ENCODE results near the gene RARA. TPM values are rescaled to one million over a fixed set of nuclear protein-coding genes. Genes with fewer than 3 reads are reported as not detected.
A peak's percentile ranks its signal among the peaks of the same experiment; 100 is the strongest.

Gene RARA
- polyA plus RNA-seq, 1 donor, result 47.0 TPM

DNA sequence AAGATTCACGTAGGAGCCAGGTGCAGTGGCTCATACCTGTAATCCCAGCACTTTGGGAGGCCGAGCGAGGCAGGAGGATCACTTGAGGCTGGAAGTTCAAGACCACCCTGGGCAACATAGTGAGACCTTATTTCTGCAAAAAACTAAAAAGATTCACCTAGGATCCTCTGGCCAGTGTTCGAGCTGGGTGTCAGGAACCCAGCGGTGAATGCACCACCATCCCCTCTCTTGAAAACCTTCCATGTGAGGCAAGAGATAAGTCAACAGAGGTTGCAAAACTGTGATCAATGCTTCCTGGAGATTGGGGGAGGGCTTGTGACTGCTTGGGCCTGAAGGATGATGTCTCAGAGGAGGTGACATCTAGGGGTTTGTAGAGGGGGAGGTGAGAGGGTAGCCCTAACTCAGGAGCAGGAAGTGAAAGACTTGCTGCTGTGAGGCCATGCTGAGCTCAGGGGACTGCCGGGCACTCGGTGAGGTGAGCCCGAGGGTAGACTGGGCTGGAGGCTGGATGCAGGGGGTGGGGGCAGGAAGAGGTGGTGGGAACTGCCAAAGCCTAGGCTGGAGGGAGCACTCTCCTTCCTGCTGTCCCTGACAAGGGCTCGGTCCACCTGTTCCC is 43.9 kb downstream of the RARA start:
- no peak overlapping the region for H3K27ac ChIP-seq (ENCODE audit: low read length)
- WGBS (ENCODE audit: insufficient coverage, low lambda C conversion rate), result no CpG with 5 or more reads among the region's 9 CpGs
- peaks cover 88% of the 10 kb centered on the region for H3K36me3 ChIP-seq (ENCODE audit: control insufficient read depth, insufficient read depth, low read length)
- H3K4me1 ChIP-seq (ENCODE audit: control insufficient read depth, insufficient read depth, low read length), result peaks cover 59% of the 10 kb centered on the region
- no peaks in the 10 kb centered on the region for H3K9me3 ChIP-seq (ENCODE audit: control insufficient read depth, low read depth, low read length)
- H3K27me3 ChIP-seq (ENCODE audit: control insufficient read depth, insufficient read depth, low read length), result no peaks in the 10 kb centered on the region
- H3K4me3 ChIP-seq (ENCODE audit: low read length), result no peak overlapping the region
- no peak for DNase-seq

DNA sequence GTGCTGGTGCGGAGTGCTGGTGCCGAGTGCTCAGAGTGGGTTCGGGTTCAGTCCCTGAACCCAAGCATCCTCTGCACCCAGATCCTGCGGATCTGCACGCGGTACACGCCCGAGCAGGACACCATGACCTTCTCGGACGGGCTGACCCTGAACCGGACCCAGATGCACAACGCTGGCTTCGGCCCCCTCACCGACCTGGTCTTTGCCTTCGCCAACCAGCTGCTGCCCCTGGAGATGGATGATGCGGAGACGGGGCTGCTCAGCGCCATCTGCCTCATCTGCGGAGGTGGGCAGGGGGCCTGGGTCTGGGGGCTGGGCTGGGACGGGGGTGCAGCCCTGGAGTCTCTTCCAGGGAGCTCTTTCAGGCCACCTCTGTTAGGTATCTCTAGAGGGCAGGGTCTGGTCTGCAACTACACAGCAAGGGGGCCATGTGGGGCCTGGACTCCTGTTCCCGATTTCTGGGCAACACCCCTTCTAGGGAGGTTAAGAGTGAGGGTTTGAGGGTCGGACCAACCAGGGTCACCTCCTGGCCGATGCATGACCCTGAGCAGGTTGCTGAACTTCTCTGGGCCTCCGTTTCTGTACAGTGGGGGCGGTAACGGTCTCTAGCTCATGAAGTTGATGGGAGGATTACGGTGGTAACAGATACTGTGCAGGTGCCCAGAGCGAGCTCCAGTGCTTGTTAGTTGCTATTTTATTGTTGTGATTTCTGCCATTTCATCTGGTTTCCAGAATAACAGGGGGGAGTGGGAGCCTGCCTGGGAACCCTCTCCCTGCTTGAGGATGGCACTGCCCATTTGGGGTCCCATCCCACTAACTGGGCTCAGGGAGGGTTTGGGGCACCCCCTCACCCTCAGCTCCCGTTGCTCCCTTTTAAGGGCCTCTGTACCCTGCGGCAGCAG is 45.5 kb downstream of the RARA start:
- no CpG with 5 or more reads among the region's 30 CpGs for WGBS (ENCODE audit: insufficient coverage, low lambda C conversion rate)
- DNase-seq, result no peak
- H3K36me3 ChIP-seq (ENCODE audit: control insufficient read depth, insufficient read depth, low read length), result peaks cover 74% of the 10 kb centered on the region
- H3K4me1 ChIP-seq (ENCODE audit: control insufficient read depth, insufficient read depth, low read length), result peaks cover 44% of the 10 kb centered on the region
- H3K27ac ChIP-seq (ENCODE audit: low read length), result no peak overlapping the region
- no peaks in the 10 kb centered on the region for H3K9me3 ChIP-seq (ENCODE audit: control insufficient read depth, low read depth, low read length)
- no peak overlapping the region for H3K4me3 ChIP-seq (ENCODE audit: low read length)
- no peaks in the 10 kb centered on the region for H3K27me3 ChIP-seq (ENCODE audit: control insufficient read depth, insufficient read depth, low read length)

DNA sequence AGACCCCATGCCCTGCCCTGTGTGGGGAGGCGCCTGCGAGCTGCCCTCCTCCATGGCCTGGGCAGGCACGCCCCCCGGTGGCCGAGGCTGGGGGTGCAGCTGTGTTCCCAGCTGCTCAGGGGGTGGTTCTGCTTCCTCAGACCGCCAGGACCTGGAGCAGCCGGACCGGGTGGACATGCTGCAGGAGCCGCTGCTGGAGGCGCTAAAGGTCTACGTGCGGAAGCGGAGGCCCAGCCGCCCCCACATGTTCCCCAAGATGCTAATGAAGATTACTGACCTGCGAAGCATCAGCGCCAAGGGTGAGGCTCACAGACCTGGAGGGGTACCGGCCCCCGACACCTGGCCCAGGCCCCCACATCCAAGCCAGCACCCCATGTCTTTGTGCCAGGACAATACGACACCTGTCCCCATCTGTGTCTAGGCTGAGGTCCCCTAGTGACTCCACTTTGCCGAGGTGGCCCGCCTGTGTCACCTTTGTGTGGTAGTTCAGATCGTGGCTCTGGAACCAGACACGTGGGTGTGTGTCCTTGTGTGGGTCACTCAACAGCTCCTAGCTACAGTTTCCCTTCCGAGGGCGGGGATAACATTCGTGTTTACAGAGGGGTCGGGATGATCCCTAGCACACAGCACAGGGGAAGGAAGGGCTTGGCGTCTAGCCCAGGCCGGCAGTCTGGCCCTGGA is 46.3 kb downstream of the RARA start:
- peak in 1 of 2 donors; percentile 48 for DNase-seq
- H3K4me3 ChIP-seq (ENCODE audit: low read length), result no peak overlapping the region
- H3K36me3 ChIP-seq (ENCODE audit: control insufficient read depth, insufficient read depth, low read length), result peaks cover 66% of the 10 kb centered on the region
- peaks cover 2% of the 10 kb centered on the region for H3K27me3 ChIP-seq (ENCODE audit: control insufficient read depth, insufficient read depth, low read length)
- WGBS (ENCODE audit: insufficient coverage, low lambda C conversion rate), result no CpG with 5 or more reads among the region's 29 CpGs
- H3K9me3 ChIP-seq (ENCODE audit: control insufficient read depth, low read depth, low read length), result no peaks in the 10 kb centered on the region
- H3K4me1 ChIP-seq (ENCODE audit: control insufficient read depth, insufficient read depth, low read length), result peaks cover 36% of the 10 kb centered on the region
- no peak overlapping the region for H3K27ac ChIP-seq (ENCODE audit: low read length)

DNA sequence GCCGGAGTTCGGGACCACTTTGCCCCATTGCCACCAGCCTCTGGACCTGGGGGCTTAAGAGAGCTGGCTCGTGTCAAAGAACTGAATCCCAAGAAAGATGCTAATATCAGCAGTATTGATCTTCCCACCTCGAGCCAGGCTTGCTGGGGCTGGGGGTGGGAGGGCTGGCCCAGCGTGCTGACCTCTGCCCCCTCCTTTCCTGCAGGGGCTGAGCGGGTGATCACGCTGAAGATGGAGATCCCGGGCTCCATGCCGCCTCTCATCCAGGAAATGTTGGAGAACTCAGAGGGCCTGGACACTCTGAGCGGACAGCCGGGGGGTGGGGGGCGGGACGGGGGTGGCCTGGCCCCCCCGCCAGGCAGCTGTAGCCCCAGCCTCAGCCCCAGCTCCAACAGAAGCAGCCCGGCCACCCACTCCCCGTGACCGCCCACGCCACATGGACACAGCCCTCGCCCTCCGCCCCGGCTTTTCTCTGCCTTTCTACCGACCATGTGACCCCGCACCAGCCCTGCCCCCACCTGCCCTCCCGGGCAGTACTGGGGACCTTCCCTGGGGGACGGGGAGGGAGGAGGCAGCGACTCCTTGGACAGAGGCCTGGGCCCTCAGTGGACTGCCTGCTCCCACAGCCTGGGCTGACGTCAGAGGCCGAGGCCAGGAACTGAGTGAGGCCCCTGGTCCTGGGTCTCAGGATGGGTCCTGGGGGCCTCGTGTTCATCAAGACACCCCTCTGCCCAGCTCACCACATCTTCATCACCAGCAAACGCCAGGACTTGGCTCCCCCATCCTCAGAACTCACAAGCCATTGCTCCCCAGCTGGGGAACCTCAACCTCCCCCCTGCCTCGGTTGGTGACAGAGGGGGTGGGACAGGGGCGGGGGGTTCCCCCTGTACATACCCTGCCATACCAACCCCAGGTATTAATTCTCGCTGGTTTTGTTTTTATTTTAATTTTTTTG is 47.1 kb downstream of the RARA start:
- Histone ChIP-seq H3K9me3 (ENCODE audit: control insufficient read depth, low read depth, low read length) (no peaks in the 10 kb centered on the region), H3K4me3 (ENCODE audit: low read length) (no peak overlapping the region), H3K36me3 (ENCODE audit: control insufficient read depth, insufficient read depth, low read length) (peaks cover 59% of the 10 kb centered on the region), H3K4me1 (ENCODE audit: control insufficient read depth, insufficient read depth, low read length) (peaks cover 32% of the 10 kb centered on the region), H3K27me3 (ENCODE audit: control insufficient read depth, insufficient read depth, low read length) (peaks cover 8% of the 10 kb centered on the region), H3K27ac (ENCODE audit: low read length) (no peak overlapping the region)
- DNase-seq, result no peak
- 80% methylated on average over 1 of the region's 33 CpGs for WGBS (ENCODE audit: insufficient coverage, low lambda C conversion rate)

DNA sequence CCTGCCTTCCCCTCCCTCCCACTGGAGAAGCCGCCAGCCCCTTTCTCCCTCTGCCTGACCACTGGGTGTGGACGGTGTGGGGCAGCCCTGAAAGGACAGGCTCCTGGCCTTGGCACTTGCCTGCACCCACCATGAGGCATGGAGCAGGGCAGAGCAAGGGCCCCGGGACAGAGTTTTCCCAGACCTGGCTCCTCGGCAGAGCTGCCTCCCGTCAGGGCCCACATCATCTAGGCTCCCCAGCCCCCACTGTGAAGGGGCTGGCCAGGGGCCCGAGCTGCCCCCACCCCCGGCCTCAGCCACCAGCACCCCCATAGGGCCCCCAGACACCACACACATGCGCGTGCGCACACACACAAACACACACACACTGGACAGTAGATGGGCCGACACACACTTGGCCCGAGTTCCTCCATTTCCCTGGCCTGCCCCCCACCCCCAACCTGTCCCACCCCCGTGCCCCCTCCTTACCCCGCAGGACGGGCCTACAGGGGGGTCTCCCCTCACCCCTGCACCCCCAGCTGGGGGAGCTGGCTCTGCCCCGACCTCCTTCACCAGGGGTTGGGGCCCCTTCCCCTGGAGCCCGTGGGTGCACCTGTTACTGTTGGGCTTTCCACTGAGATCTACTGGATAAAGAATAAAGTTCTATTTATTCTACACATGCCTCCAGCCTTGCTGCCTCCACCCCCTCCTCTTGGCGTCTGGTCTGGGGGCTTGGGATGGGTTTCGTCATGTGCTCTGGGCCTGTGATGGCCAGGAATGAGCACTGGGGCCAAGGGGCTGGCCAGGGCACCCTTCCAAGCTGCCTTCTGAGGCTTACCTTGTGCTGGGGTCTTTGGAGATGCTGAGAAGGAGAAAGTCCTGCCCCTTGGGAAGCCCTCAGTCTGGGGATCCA is 48.3 kb downstream of the RARA start:
- Histone ChIP-seq H3K4me3 (ENCODE audit: low read length) (no peak overlapping the region), H3K27me3 (ENCODE audit: control insufficient read depth, insufficient read depth, low read length) (peaks cover 18% of the 10 kb centered on the region), H3K4me1 (ENCODE audit: control insufficient read depth, insufficient read depth, low read length) (peaks cover 21% of the 10 kb centered on the region), H3K27ac (ENCODE audit: low read length) (no peak overlapping the region), H3K36me3 (ENCODE audit: control insufficient read depth, insufficient read depth, low read length) (peaks cover 47% of the 10 kb centered on the region), H3K9me3 (ENCODE audit: control insufficient read depth, low read depth, low read length) (no peaks in the 10 kb centered on the region)
- no peak for DNase-seq
- no CpG with 5 or more reads among the region's 19 CpGs for WGBS (ENCODE audit: insufficient coverage, low lambda C conversion rate)

DNA sequence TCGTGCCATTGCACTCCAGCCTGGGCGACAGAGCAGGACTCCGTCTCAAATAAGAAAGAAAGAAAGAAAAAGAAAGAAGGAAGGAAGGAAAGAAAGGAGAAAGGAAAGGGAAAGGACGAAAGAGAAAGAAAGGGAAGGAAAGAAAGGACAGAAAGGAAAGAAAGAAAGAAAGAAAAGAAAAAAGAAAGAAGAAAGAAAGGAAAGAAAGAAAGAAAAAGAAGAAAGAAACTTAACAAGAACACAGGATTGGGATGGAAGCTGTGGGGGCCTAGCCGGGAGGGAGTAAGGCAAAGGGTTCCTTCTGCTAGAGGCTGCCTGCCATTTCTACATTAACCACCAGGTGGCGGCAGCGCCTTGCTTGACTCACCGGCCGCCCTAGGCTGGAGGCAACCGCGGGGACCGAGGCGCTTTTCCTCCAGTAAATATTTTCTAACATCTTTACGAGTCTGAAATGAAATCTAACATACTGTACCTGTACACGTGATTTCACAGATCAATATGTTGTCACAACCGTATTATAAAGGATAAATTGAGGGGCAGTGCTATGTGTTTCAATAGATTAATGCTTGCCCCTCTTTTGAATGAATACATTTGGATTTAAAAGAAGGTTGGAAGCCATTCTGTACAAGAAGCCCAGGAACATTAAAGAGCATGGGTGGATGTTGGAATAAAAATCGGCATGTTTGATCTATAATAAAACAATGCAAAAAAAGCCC is 49.5 kb downstream of the RARA start:
- DNase-seq, result peak; percentile 74 to 77
- 65% methylated on average over 4 of the region's 17 CpGs for WGBS (ENCODE audit: insufficient coverage, low lambda C conversion rate)
- Histone ChIP-seq H3K4me1 (ENCODE audit: control insufficient read depth, insufficient read depth, low read length) (peaks cover 15% of the 10 kb centered on the region), H3K9me3 (ENCODE audit: control insufficient read depth, low read depth, low read length) (no peaks in the 10 kb centered on the region), H3K4me3 (ENCODE audit: low read length) (no peak overlapping the region), H3K27ac (ENCODE audit: low read length) (no peak overlapping the region), H3K27me3 (ENCODE audit: control insufficient read depth, insufficient read depth, low read length) (peaks cover 24% of the 10 kb centered on the region), H3K36me3 (ENCODE audit: control insufficient read depth, insufficient read depth, low read length) (peaks cover 35% of the 10 kb centered on the region)

DNA sequence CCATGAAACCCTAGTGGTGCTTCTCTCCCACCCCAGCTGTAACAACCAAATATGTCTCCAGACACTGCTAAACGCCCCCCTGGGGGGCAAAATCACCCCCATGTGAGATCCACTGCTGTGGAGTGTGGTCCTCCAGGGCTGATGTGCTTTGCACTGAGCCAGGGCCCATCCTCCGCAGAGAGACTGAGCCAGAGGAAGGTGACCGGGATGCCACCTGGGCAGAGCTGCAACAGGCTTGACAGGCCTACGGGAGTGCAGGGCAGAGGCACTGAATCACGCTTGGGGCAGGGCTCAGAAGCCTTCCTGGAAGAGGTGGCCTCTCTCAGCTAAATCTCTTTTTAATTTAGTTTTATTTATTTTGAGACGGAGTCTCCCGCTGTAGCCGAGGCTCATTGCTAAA is 51.1 kb downstream of the RARA start:
- no peak overlapping the region for H3K27ac ChIP-seq (ENCODE audit: low read length)
- peaks cover 40% of the 10 kb centered on the region for H3K27me3 ChIP-seq (ENCODE audit: control insufficient read depth, insufficient read depth, low read length)
- H3K4me1 ChIP-seq (ENCODE audit: control insufficient read depth, insufficient read depth, low read length), result peaks cover 16% of the 10 kb centered on the region
- no CpG with 5 or more reads among the region's 8 CpGs for WGBS (ENCODE audit: insufficient coverage, low lambda C conversion rate)
- no peaks in the 10 kb centered on the region for H3K9me3 ChIP-seq (ENCODE audit: control insufficient read depth, low read depth, low read length)
- H3K36me3 ChIP-seq (ENCODE audit: control insufficient read depth, insufficient read depth, low read length), result peaks cover 19% of the 10 kb centered on the region
- no peak overlapping the region for H3K4me3 ChIP-seq (ENCODE audit: low read length)
- DNase-seq, result no peak

DNA sequence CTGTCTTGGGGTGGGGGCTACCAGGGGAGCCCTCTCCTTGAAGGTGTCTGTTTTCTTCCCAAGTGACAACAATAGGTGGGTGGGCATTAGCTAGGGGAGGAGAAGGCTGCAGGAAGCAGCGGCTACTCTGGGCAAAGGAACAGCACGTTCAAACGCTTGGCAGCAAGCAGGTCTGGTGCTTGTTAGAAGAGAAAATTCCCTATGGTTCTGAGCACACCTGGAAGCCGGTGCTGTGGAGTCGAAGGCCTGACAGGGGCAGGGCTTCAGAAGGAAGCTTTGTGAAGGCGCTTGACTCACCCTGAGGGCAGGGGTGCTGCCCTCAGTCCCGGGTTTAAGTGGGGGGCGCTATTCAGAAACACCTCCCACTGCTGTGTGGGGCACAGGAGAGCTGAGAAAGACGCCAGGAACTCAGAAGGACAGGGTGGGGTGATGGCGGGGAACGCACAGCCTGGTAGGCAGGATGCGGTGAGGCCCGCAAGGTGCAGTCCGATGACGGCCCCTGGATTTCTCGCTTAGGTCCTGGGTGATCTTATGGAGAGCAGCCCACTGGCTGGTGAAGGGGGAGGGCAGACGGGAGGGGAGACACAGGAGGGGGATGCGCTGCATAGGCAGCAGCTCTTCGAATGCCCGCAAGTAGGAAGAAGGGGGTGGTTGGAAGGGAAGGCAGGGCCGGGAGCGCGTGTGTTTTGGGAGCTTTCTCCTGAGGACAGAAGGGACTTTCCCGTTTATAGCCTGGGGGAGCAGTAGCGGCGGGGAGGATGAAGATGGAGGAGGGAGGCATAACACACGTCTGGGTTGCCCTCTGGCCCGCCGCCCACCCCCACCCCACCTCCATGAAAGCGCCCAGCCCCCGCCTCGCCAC is 52.3 kb downstream of the RARA start:
- H3K4me3 ChIP-seq (ENCODE audit: low read length), result no peak overlapping the region
- H3K27ac ChIP-seq (ENCODE audit: low read length), result no peak overlapping the region
- peaks cover 40% of the 10 kb centered on the region for H3K27me3 ChIP-seq (ENCODE audit: control insufficient read depth, insufficient read depth, low read length)
- peaks cover 7% of the 10 kb centered on the region for H3K36me3 ChIP-seq (ENCODE audit: control insufficient read depth, insufficient read depth, low read length)
- DNase-seq, result no peak
- peaks cover 8% of the 10 kb centered on the region for H3K4me1 ChIP-seq (ENCODE audit: control insufficient read depth, insufficient read depth, low read length)
- H3K9me3 ChIP-seq (ENCODE audit: control insufficient read depth, low read depth, low read length), result no peaks in the 10 kb centered on the region
- WGBS (ENCODE audit: insufficient coverage, low lambda C conversion rate), result no CpG with 5 or more reads among the region's 32 CpGs
